H1 (cell line): ENCODE measurements around the gene PRELID1.

Source experiments
- BACH1 ChIP-seq: IDR thresholded peaks from 2 replicates; pipeline ENCODE4 v1.6.1; 2012; ENCODE audit warnings: low read length, improper control_type of control experiment
- CHD2 ChIP-seq: IDR thresholded peaks from 2 replicates; pipeline ENCODE4 v1.6.1; 2012; ENCODE audit warnings: low read length, improper control_type of control experiment
- CTCF ChIP-seq, 3 experiments: IDR thresholded peaks; 1 replicate in 2 of 3; 2 replicates in 1 of 3; pipeline versions ENCODE4 v1.5.1 to v1.6.1; 2011; ENCODE audit warnings: low read length in 3 of 3, mild to moderate bottlenecking in 3 of 3, inconsistent platforms in 2 of 3, low read depth in 1 of 3, moderate library complexity in 1 of 3; ENCODE audit not compliant: insufficient read depth in 1 of 3; ENCODE audit errors: control extremely low read depth in 1 of 3
- GTF2F1 ChIP-seq: IDR thresholded peaks from 2 replicates; pipeline ENCODE4 v1.6.1; 2012; ENCODE audit warnings: low read depth, low read length, improper control_type of control experiment, borderline replicate concordance
- MAX ChIP-seq: IDR thresholded peaks from 2 replicates; pipeline ENCODE4 v1.6.1; 2012; ENCODE audit warnings: inconsistent platforms
- POLR2A ChIP-seq, 2 experiments: IDR thresholded peaks; 1 replicate in 1 of 2; 2 replicates in 1 of 2; pipeline ENCODE4 v1.6.1; 2011; ENCODE audit warnings: low read depth in 2 of 2, low read length in 2 of 2, mild to moderate bottlenecking in 2 of 2; ENCODE audit errors: control extremely low read depth in 1 of 2
- TCF12 ChIP-seq: IDR thresholded peaks from 2 replicates; pipeline ENCODE4 v1.6.1; 2011; ENCODE audit warnings: low read depth, mild to moderate bottlenecking, low read length

GRCh38 chr5:177334781-177335700, 31.4 kb downstream of the PRELID1 start:
- no peak for TF ChIP-seq GTF2F1
- TF ChIP-seq CTCF (IDR thresholded peaks at IDR 0.05; ENCODE audit: control extremely low read depth in 1 of 3, insufficient read depth in 1 of 3, low read depth in 1 of 3, low read length in 3 of 3), result no peak
- TF ChIP-seq POLR2A (IDR thresholded peaks at IDR 0.05; ENCODE audit: control extremely low read depth in 1 of 2, low read depth in 2 of 2, low read length in 2 of 2), result no peak
- TF ChIP-seq MAX, result no peak
- TF ChIP-seq TCF12, result no peak
- no peak for TF ChIP-seq CHD2
- TF ChIP-seq BACH1, result no peak
